ENCODE measurements around the gene CAMK2D. TPM values are rescaled to one million over a fixed set of nuclear protein-coding genes. Genes with fewer than 3 reads are reported as not detected.

CAMK2D gene
- total RNA-seq, 2 experiments from 2014 or later: 61.5 to 62.3 TPM

DNA sequence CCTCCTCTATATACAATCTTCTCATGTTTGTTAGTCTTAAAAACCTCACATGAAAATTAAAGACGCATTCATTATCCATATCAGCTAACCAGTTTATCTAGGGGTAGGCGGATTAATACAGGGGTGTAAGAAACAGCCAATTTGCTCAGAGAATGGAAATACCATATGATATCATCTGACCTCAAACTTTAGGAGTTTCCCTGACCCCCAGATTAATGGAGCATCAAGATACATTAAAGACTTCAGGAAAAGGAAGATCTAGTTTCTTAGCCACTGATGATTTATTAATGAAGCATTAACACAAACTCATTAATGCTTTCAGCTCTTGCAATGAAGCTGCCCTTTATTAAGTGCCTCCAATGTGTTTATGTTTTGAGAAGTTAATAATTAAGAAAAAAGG lies 67.5 kb downstream of the CAMK2D start:
- CTCF ChIA-PET: no interaction called here
- POLR2A ChIA-PET: no interaction called here

DNA sequence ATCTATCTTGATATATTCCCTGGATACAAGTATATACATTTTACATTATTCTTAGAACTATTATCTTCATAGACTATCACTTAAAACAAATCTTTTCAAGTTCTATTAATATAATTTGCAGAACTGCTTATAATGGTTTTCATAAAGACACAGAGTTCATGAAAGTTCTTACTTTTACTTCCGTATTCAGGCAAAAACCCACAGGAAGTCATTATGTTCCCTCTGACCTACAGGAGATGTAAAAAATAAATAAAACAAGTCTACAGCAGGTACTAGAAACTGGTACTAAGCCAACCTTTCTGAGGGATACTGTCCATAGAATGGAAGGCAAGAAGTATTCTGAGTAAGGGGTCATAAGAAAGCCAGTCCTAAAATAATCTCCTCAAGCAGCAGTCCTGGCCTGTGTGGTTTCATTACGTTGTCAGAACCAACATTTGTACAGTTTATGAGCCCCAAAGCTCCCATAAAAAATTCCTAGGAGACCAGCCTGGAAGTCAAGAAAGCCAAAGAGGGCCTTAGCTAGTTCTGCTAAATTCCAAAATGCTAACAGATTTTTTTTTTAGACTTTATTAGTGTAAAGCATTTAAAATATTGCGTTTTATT lies 68.6 kb downstream of the CAMK2D start:
- CTCF ChIA-PET: no interaction called here
- POLR2A ChIA-PET: no interaction called here

DNA sequence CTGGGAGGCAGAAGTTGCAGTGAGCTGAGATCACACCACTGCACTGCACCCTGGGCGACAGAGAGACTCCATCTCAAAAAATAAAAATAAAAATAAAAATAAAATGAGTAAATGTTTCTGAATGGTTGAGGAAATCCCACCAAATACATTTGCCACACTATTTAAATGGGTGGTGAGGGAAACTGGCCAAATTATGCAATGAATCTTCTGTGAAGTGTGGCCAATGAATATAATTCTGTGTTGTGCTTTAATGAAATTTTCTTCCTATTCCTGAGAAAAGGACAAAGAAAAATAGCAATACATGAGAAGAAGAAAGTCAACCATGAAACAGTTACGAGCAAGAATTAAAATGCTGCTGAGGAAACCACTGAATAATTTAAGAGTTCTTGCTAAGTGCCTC lies 69.9 kb downstream of the CAMK2D start:
- POLR2A ChIA-PET: no interaction called here
- CTCF ChIA-PET: no interaction called here

DNA sequence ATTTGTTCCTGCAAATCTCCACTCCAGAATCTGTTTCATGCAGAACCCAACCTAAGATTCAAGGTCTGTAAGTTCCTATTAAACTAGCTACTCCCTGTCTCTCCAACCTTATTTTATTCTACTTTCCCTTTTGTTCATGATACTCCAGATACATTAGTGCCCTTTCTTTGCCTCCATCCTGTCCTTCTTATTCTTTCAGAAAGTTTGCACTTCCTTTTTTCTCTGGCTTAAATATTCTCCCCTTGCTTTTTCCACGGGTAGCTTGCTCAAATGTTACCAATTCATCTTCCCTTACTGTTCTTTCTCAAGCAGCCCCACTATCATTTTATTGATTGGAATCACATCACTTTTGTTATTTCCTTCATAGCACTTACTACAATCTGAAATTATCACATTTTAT lies 72.1 kb downstream of the CAMK2D start:
- CTCF ChIA-PET: no interaction called here
- POLR2A ChIA-PET: no interaction called here

DNA sequence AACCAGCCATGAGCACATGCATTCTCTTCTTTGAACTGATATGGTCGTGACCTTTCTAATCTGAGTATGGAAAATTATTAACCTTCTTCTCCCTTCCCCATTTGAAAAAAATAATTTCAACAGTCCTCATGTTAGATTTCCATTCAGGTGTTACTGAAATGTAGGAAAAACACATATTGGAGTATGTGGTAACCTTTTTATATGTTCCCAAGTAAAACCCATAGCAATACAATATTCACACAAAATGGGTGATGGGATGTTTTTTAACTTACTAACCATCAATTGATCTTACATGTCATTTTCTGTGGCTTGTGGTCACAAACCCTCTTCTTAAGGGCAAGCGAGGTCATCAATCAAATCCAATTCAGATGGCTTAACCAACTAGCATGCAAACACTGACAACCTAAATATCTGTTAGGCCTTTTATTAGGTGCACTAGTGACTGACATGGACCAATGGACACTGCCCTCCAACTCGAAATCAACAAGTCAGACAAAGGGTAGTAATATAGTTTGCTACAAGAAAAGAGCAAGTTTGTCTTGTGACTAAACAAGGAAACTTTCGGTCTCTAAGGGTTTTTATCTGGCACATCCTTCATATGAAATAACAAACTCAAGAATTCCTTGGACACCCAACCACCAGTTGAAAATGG lies 74.3 kb downstream of the CAMK2D start:
- ChIA-PET POLR2A (no interaction called here), CTCF (no interaction called here)

DNA sequence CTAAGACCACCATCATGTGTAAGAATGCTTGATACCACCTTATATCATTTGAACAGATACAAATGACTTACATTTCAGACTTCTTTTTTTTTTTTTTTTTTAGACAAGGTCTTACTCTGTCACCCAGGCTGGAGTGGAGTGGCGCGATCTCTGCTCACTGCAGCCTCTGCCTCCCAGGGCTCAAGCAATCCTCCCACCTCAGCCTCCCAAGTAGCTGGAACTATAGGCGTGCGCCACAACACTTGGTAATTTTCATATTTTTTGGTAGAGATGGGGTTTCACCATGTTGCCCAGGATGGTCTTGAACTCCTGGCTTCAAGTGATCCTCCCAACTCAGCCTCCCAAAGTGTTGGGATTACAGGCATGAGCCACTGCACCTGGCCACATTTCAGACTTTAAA lies 76.4 kb downstream of the CAMK2D start:
- ChIA-PET CTCF (interaction anchor here (0.7 to 1.3 kb wide), 6 partner anchors 17 to 290 kb away, joined by 3 to 4 read pairs (median 3); no protein-coding TSS in a partner anchor), POLR2A (interaction anchor here (0.7 to 1.8 kb wide), 3 partner anchors 48 to 152 kb away, joined by 3 to 7 read pairs (median 4); no protein-coding TSS in a partner anchor)

DNA sequence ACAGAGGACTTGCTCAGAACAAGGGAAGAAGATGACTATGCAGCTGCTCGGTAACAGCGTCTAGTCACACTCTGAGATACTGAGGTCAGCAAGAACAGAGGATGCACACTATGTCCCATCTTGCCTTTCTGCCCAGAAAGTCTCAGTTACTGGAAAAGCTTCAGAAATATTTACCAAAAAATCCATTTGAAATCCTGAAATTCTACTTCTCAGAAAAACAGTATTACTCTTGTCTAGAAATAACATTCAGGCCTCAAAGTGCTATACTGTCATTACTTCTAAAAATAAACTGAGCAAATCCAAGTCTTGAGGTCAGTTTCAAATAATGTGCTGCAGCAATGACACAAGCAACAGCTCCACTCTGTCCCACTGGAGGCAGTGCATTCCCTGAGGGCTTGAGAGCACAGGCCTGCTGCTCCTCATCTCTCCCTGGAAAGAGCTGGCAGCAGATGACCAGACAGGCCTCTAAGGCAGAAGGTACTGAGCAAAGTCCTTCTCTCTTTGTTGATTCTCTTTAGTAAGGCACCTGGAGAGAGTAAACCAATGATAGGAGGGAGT lies 76.9 kb downstream of the CAMK2D start:
- CTCF ChIA-PET: interaction anchor here (0.7 to 1.3 kb wide), 6 partner anchors 17 to 290 kb away, joined by 3 to 4 read pairs (median 3); no protein-coding TSS in a partner anchor

DNA sequence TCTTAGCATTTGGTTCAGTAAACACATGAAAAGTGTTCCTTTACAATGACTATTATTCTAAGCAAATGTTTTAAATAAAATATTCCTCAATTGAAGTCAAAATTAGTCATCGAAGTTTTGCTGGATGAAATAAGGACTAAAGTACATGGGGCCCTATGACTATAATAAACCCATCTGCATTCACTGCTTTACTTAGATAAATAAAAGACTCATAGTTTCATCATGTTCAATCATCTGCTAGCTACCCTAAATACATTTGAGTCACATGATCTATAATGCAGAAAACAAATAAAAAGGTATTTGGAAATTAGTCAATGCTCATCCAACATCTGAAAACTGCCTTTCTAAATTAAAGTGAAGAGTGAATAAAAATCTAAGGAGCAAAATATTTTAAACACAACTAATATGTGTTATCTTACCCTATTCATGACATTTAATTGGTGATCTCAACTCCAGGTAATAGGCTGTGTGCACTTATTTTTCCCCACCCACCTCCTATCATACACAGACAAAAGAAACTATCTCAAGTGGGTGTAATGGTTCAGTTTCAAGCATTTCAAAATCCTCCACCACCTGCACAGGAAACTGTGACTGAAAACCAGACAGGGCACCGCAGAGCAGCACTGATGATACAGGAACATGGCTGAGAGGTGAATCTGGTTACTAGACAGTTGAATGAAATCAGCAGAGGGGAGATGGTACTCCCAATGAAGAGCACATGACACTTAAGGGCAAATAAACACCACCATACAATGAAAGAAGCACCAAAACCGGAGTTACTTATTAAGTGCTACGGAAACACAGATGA lies 78.6 kb downstream of the CAMK2D start:
- ChIA-PET CTCF (no interaction called here), POLR2A (no interaction called here)

More for the DNA sequence above, 76.9 kb downstream of the CAMK2D start:
- POLR2A ChIA-PET: interaction anchor here (0.7 to 1.8 kb wide), 4 partner anchors 10 to 153 kb away, joined by 3 to 7 read pairs (median 4); no protein-coding TSS in a partner anchor

DNA sequence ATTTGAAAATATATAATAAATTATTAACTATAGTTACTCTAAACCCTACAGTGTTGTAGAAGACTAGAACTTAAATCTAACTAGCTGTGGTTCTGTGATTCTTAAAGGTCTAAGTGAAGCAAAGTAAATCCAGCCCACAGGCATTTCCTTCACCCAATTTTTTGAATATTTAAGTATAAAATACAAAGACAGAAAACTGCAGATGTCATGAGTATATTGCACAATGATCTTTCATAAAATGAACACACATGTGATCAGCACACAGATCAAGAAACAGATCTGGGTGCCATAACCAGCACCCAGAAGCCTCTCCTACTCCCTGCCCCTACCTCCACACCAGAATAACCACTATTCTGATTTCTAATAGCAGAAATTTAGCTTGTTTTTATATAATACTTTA lies 82.9 kb downstream of the CAMK2D start:
- CTCF ChIA-PET: no interaction called here
- POLR2A ChIA-PET: interaction anchor here (0.6 kb wide), 1 partner anchor 34 kb away, joined by 3 read pairs; no protein-coding TSS in a partner anchor

DNA sequence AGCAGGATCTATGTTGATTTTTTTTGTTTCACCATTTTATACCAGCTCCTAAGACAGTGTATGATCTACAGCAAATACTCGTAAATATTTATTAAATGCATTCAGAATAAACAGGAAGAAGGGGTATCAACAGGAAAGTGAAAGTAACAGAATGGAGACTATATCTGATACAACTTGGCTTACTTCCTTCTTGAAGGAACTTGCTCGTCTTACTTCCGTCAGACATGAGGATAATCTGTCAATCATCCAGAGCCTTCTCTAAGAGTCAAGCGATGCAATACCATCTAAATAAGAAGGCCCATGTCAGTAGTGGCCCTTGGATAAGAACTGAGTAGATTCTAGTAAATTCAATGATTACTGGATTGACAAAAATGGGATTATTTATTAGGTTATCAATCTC lies 84.2 kb downstream of the CAMK2D start:
- POLR2A ChIA-PET: interaction anchor here (0.8 kb wide), 1 partner anchor 234 kb away, joined by 3 read pairs; no protein-coding TSS in a partner anchor
- CTCF ChIA-PET: no interaction called here

DNA sequence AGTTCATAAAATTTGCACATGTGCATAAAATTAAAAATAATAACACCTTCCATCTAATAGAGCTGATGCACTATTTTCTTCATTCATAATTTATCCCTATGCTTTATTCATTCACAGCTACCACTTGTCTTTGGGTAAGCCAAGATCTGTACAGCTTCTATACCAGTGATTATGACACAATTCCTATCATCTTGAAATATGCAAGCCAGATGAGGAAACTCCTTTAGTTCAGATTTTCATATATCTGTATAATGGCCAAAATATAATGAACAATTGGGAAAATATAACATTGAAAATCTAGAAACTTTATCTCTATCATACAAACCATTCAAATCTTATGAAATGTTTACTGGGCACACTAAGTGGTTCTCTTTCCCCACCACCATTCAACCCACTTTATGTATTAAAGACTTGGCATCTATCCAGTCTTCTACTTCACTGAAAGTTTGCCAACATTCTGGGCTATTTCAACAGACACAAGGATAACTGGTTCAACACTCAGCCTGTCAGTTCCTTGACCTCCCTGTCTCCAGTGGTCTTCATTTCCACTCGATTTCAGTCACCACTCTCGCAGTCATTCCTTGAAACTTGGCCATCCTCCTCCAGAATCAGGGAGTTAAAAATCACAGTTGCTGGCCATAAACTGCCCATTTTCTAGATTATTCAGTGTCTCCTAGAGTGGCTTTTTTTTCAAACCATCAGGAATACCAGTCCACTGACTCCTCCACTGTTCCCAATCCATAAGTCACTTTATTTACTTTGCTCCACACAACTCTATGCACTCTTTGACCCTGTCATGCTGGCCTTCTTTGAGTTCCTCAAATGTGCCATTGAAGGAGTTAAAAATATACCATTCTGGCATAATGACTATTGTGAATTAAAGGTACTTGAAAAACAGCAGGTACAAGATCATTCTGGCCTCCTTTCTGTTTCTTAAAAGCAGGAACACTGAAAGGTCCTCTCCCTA lies 85.5 kb downstream of the CAMK2D start:
- POLR2A ChIA-PET: no interaction called here
- CTCF ChIA-PET: no interaction called here

DNA sequence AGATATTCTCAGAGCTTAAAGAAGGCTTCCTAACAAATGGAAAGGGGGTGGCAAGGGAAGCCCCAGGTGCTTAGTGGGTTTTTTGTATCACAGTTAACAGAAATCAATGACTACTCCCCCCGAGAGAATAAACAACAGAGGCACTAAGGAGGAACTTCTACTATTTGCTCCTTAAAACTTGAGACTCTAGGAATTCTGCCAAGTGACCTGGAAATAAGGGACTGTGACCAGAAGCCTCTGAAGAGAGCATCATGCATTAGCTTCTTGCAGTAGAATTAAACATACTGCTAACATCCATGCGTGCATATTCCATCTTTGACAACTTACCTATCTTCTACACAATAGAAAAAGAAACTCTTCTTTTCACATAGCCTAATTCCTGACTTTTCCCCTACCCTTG lies 86.8 kb downstream of the CAMK2D start:
- CTCF ChIA-PET: no interaction called here

DNA sequence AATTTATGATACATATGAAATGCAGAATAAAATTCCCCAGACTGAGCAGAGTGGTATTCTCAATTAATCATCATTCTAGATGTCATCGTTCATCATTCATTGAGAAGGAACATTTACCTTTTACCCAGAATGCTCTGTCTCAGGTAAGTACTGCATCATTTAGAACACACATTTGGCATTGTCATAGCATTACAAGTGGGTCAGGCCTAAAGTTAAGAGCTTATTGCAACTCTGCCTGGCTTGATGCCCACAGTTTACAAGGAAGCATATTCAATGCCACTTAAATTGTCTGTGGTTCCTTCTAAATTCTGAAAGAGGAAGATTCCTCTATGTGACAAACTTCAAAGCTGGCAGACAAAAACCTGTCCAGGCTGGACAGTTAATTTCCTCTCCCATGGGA lies 87.3 kb downstream of the CAMK2D start:
- POLR2A ChIA-PET: no interaction called here
- CTCF ChIA-PET: no interaction called here

More for the DNA sequence above, 86.8 kb downstream of the CAMK2D start:
- POLR2A ChIA-PET: no interaction called here

DNA sequence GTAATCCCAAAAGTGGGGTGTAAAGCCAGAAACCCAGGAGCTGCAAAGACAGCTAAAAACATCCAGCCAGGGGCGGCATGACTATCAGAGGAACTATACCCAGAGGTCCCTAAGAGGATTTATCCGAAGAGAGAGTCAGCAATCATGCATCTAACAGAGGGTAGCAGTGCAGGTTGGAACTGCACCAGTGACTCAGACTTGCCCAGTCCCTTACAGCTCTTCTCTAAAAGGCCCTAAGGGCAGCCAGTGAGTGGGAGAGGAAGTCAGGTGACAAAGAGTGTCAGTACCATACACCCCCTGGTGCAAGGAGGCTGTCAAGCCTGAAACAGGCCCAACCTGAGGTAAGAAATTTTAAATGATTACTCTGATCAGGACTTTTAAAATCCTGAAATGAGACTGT lies 88.1 kb downstream of the CAMK2D start:
- CTCF ChIA-PET: no interaction called here
- POLR2A ChIA-PET: no interaction called here

DNA sequence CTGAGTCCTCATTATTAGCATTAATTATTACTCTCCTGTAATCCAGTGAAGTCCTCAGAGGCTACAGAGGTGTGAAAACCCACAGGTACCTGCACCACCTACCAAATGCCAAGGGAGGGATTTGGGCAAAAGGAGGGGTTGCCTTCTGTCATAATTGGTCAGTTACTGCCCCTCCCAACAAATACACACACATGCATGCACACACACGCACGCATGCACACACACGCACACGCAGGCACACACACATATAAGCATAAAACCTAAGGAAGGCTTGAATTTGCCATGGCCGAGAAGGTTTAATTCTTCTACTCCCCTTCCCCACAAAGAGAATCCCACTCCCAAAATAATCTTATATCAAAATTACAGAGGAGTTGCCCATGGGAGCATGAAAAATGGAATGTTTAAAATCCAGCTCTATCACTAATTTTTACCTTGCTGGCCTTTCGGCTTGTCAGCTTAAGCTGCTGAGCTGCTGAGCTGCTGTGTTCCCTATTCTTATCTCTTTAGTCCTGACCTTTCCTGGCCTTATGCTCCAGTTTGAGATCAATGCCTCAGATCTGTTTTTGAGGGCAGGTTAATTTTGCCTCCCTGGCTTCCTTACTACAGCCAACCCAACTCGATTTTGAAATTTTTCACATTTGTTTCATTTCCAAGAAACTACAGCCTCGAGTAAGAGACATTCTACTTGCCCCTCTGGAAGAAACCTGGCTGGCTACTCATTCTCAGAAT lies 95.0 kb downstream of the CAMK2D start:
- ChIA-PET CTCF (no interaction called here), POLR2A (no interaction called here)

DNA sequence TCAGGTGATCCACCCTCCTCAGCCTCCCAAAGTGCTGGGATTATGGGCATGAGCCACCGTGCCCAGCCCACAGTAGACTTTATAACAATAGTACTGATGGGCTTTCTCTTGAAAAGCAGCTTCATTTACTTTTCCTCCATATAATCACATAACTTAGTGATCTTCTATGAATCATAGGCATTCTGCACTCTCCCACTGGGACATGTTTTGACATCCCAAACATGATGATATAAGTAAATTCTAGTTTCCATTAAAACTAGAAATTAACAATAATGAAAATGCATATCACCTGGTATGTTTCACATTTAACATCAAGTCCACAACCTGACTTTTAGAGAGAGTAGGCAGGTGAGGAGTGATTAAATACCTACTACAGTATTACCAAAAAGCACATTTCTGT lies 96.5 kb downstream of the CAMK2D start:
- ChIA-PET POLR2A (no interaction called here), CTCF (no interaction called here)

DNA sequence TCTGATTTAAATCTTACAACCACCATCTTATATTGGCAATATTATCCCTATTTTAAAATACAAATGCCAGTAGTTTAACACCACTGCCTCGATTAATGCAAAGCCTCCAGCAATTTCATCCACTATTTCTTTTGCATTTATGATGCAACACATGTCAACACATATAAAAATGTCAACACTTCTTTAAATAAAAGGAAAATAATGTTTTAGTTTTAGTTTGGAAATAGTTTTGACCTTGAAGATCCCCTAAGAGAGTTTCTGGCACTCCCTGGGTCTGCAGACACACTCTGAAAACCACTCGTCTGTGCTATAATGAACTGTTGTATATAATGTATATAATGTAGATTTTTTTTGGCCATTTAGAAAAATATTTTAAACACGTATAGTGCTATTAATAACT lies 99.0 kb downstream of the CAMK2D start:
- ChIA-PET POLR2A (no interaction called here), CTCF (no interaction called here)

DNA sequence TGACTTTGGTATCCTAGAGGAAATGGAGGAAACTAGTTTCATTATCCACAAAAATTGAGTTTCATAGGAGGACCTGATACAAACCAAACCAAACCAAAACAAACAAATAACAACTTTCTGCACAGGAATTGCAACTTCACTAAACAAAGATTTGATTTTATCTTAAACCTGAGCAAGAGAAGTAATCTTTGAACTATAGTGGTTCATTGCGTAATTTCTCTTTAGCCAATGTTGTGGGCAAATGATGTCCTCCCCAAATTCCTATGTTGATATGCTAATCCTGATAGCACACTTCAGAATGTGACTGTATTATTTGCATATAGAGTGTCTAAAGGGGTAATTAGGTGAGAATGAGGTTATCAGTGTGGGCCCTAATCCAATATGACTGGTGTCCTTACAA lies 102.4 kb downstream of the CAMK2D start:
- ChIA-PET CTCF (no interaction called here), POLR2A (no interaction called here)
